ENCODE data around the gene SP100.
A peak's percentile ranks its signal among the peaks of the same experiment; 100 is the strongest.

SP100 gene

GRCh38 chr2:230417436-230417835 lies 1.4 kb downstream of the SP100 start:
- peak overlapping the region; percentile 10 to 17 for H3K9ac ChIP-seq (ENCODE audit: low read depth in 1 of 2, low read length in 2 of 2)
- no peak overlapping the region for H3K27ac ChIP-seq (ENCODE audit: low read depth in 2 of 2, low read length in 2 of 2)
- H3K36me3 ChIP-seq (ENCODE audit: control insufficient read depth in 2 of 2, insufficient read depth in 2 of 2, low read length in 2 of 2): peaks cover 0 to 2% of the 10 kb centered on the region in 2 donors
- peaks cover 13 to 14% of the 10 kb centered on the region in 2 donors for H3K4me1 ChIP-seq (ENCODE audit: control insufficient read depth in 2 of 2, insufficient read depth in 2 of 2, low read length in 2 of 2)
- peak overlapping the region; percentile 64 to 90 for H3K4me3 ChIP-seq (ENCODE audit: low read length in 2 of 2)
- no peaks in the 10 kb centered on the region for H3K9me3 ChIP-seq (ENCODE audit: control insufficient read depth in 2 of 2, low read length in 2 of 2)
- no peaks in the 10 kb centered on the region for H3K27me3 ChIP-seq (ENCODE audit: control insufficient read depth in 2 of 2, insufficient read depth in 2 of 2, low read length in 2 of 2)

- Histone ChIP-seq H3K9ac (ENCODE audit: low read depth in 1 of 2, low read length in 2 of 2) (peak overlapping the region in 1 of 2 donors; percentile 9), H3K27me3 (ENCODE audit: control insufficient read depth in 2 of 2, insufficient read depth in 2 of 2, low read length in 2 of 2) (no peaks in the 10 kb centered on the region), H3K4me3 (ENCODE audit: low read length in 2 of 2) (peak overlapping the region in 1 of 2 donors; percentile 90), H3K4me1 (ENCODE audit: control insufficient read depth in 2 of 2, insufficient read depth in 2 of 2, low read length in 2 of 2) (peaks cover 13 to 14% of the 10 kb centered on the region in 2 donors), H3K9me3 (ENCODE audit: control insufficient read depth in 2 of 2, low read length in 2 of 2) (no peaks in the 10 kb centered on the region), H3K27ac (ENCODE audit: low read depth in 2 of 2, low read length in 2 of 2) (no peak overlapping the region), H3K36me3 (ENCODE audit: control insufficient read depth in 2 of 2, insufficient read depth in 2 of 2, low read length in 2 of 2) (peaks cover 0 to 4% of the 10 kb centered on the region in 2 donors)
These were observed 2.5 kb downstream of the SP100 start for GRCh38 chr2:230418341-230419016.

GRCh38 chr2:230419181-230419580 lies 3.2 kb downstream of the SP100 start:
- Histone ChIP-seq H3K27ac (ENCODE audit: low read depth in 2 of 2, low read length in 2 of 2) (no peak overlapping the region), H3K4me3 (ENCODE audit: low read length in 2 of 2) (peak overlapping the region in 1 of 2 donors; percentile 59)

GRCh38 chr2:230422149-230422548 lies 6.1 kb downstream of the SP100 start:
- no peak overlapping the region for H3K4me3 ChIP-seq (ENCODE audit: low read length in 2 of 2)
- peaks cover 0 to 7% of the 10 kb centered on the region in 2 donors for H3K36me3 ChIP-seq (ENCODE audit: control insufficient read depth in 2 of 2, insufficient read depth in 2 of 2, low read length in 2 of 2)
- no peak overlapping the region for H3K9ac ChIP-seq (ENCODE audit: low read depth in 1 of 2, low read length in 2 of 2)
- H3K9me3 ChIP-seq (ENCODE audit: control insufficient read depth in 2 of 2, low read length in 2 of 2): no peaks in the 10 kb centered on the region
- H3K4me1 ChIP-seq (ENCODE audit: control insufficient read depth in 2 of 2, insufficient read depth in 2 of 2, low read length in 2 of 2): peaks cover 6 to 14% of the 10 kb centered on the region in 2 donors
- H3K27me3 ChIP-seq (ENCODE audit: control insufficient read depth in 2 of 2, insufficient read depth in 2 of 2, low read length in 2 of 2): no peaks in the 10 kb centered on the region
- H3K27ac ChIP-seq (ENCODE audit: low read depth in 2 of 2, low read length in 2 of 2): no peak overlapping the region

More at GRCh38 chr2:230419181-230419580, 3.2 kb downstream of the SP100 start:
- H3K36me3 ChIP-seq (ENCODE audit: control insufficient read depth in 2 of 2, insufficient read depth in 2 of 2, low read length in 2 of 2): peaks cover 0 to 7% of the 10 kb centered on the region in 2 donors
- H3K9ac ChIP-seq (ENCODE audit: low read depth in 1 of 2, low read length in 2 of 2): no peak overlapping the region
- no peaks in the 10 kb centered on the region for H3K9me3 ChIP-seq (ENCODE audit: control insufficient read depth in 2 of 2, low read length in 2 of 2)
- no peaks in the 10 kb centered on the region for H3K27me3 ChIP-seq (ENCODE audit: control insufficient read depth in 2 of 2, insufficient read depth in 2 of 2, low read length in 2 of 2)
- H3K4me1 ChIP-seq (ENCODE audit: control insufficient read depth in 2 of 2, insufficient read depth in 2 of 2, low read length in 2 of 2): peaks cover 13 to 18% of the 10 kb centered on the region in 2 donors

- peak overlapping the region in 1 of 2 donors; percentile 10 for H3K4me3 ChIP-seq (ENCODE audit: low read length in 2 of 2)
- peaks cover 0 to 14% of the 10 kb centered on the region in 2 donors for H3K36me3 ChIP-seq (ENCODE audit: control insufficient read depth in 2 of 2, insufficient read depth in 2 of 2, low read length in 2 of 2)
- no peaks in the 10 kb centered on the region for H3K27me3 ChIP-seq (ENCODE audit: control insufficient read depth in 2 of 2, insufficient read depth in 2 of 2, low read length in 2 of 2)
- peaks cover under 1 to 2% of the 10 kb centered on the region in 2 donors for H3K9me3 ChIP-seq (ENCODE audit: control insufficient read depth in 2 of 2, low read length in 2 of 2)
- H3K4me1 ChIP-seq (ENCODE audit: control insufficient read depth in 2 of 2, insufficient read depth in 2 of 2, low read length in 2 of 2): peaks cover 0 to 4% of the 10 kb centered on the region in 2 donors
- H3K9ac ChIP-seq (ENCODE audit: low read depth in 1 of 2, low read length in 2 of 2): no peak overlapping the region
- no peak overlapping the region for H3K27ac ChIP-seq (ENCODE audit: low read depth in 2 of 2, low read length in 2 of 2)
These were observed 8.0 kb downstream of the SP100 start for GRCh38 chr2:230423851-230424458.

GRCh38 chr2:230425377-230425776 lies 9.4 kb downstream of the SP100 start:
- no peak overlapping the region for H3K9ac ChIP-seq (ENCODE audit: low read depth in 1 of 2, low read length in 2 of 2)
- H3K9me3 ChIP-seq (ENCODE audit: control insufficient read depth in 2 of 2, low read length in 2 of 2): peaks cover 2% of the 10 kb centered on the region in 2 donors
- H3K27ac ChIP-seq (ENCODE audit: low read depth in 2 of 2, low read length in 2 of 2): no peak overlapping the region
- H3K4me1 ChIP-seq (ENCODE audit: control insufficient read depth in 2 of 2, insufficient read depth in 2 of 2, low read length in 2 of 2): peaks cover 0 to 4% of the 10 kb centered on the region in 2 donors
- no peaks in the 10 kb centered on the region for H3K27me3 ChIP-seq (ENCODE audit: control insufficient read depth in 2 of 2, insufficient read depth in 2 of 2, low read length in 2 of 2)
- peaks cover 5 to 14% of the 10 kb centered on the region in 2 donors for H3K36me3 ChIP-seq (ENCODE audit: control insufficient read depth in 2 of 2, insufficient read depth in 2 of 2, low read length in 2 of 2)
- no peak overlapping the region for H3K4me3 ChIP-seq (ENCODE audit: low read length in 2 of 2)

- no peaks in the 10 kb centered on the region for H3K27me3 ChIP-seq (ENCODE audit: control insufficient read depth in 2 of 2, insufficient read depth in 2 of 2, low read length in 2 of 2)
- H3K4me3 ChIP-seq (ENCODE audit: low read length in 2 of 2): no peak overlapping the region
- H3K36me3 ChIP-seq (ENCODE audit: control insufficient read depth in 2 of 2, insufficient read depth in 2 of 2, low read length in 2 of 2): peaks cover 5 to 10% of the 10 kb centered on the region in 2 donors
- H3K9me3 ChIP-seq (ENCODE audit: control insufficient read depth in 2 of 2, low read length in 2 of 2): peaks cover 2% of the 10 kb centered on the region in 2 donors
- H3K9ac ChIP-seq (ENCODE audit: low read depth in 1 of 2, low read length in 2 of 2): no peak overlapping the region
- peaks cover 0 to 4% of the 10 kb centered on the region in 2 donors for H3K4me1 ChIP-seq (ENCODE audit: control insufficient read depth in 2 of 2, insufficient read depth in 2 of 2, low read length in 2 of 2)
- no peak overlapping the region for H3K27ac ChIP-seq (ENCODE audit: low read depth in 2 of 2, low read length in 2 of 2)
These were observed 13.5 kb downstream of the SP100 start for GRCh38 chr2:230429513-230429912.

- H3K27ac ChIP-seq (ENCODE audit: low read depth in 2 of 2, low read length in 2 of 2): no peak overlapping the region
- H3K36me3 ChIP-seq (ENCODE audit: control insufficient read depth in 2 of 2, insufficient read depth in 2 of 2, low read length in 2 of 2): peaks cover 5 to 10% of the 10 kb centered on the region in 2 donors
- no peak overlapping the region for H3K9ac ChIP-seq (ENCODE audit: low read depth in 1 of 2, low read length in 2 of 2)
- no peaks in the 10 kb centered on the region for H3K27me3 ChIP-seq (ENCODE audit: control insufficient read depth in 2 of 2, insufficient read depth in 2 of 2, low read length in 2 of 2)
- H3K4me1 ChIP-seq (ENCODE audit: control insufficient read depth in 2 of 2, insufficient read depth in 2 of 2, low read length in 2 of 2): peaks cover 0 to 4% of the 10 kb centered on the region in 2 donors
- H3K4me3 ChIP-seq (ENCODE audit: low read length in 2 of 2): no peak overlapping the region
- peaks cover 2% of the 10 kb centered on the region in 2 donors for H3K9me3 ChIP-seq (ENCODE audit: control insufficient read depth in 2 of 2, low read length in 2 of 2)
These were observed 15.2 kb downstream of the SP100 start for GRCh38 chr2:230430957-230431910.

- H3K4me1 ChIP-seq (ENCODE audit: control insufficient read depth in 2 of 2, insufficient read depth in 2 of 2, low read length in 2 of 2): peaks cover 0 to 4% of the 10 kb centered on the region in 2 donors
- H3K27ac ChIP-seq (ENCODE audit: low read depth in 2 of 2, low read length in 2 of 2): no peak overlapping the region
- H3K27me3 ChIP-seq (ENCODE audit: control insufficient read depth in 2 of 2, insufficient read depth in 2 of 2, low read length in 2 of 2): no peaks in the 10 kb centered on the region
- no peak overlapping the region for H3K4me3 ChIP-seq (ENCODE audit: low read length in 2 of 2)
- H3K36me3 ChIP-seq (ENCODE audit: control insufficient read depth in 2 of 2, insufficient read depth in 2 of 2, low read length in 2 of 2): peaks cover 8 to 11% of the 10 kb centered on the region in 2 donors
- H3K9me3 ChIP-seq (ENCODE audit: control insufficient read depth in 2 of 2, low read length in 2 of 2): peaks cover 0 to 2% of the 10 kb centered on the region in 2 donors
- no peak overlapping the region for H3K9ac ChIP-seq (ENCODE audit: low read depth in 1 of 2, low read length in 2 of 2)
These were observed 18.8 kb downstream of the SP100 start for GRCh38 chr2:230434677-230435324.
